ENCODE measurements around the gene IL1RAPL1.

DNA sequence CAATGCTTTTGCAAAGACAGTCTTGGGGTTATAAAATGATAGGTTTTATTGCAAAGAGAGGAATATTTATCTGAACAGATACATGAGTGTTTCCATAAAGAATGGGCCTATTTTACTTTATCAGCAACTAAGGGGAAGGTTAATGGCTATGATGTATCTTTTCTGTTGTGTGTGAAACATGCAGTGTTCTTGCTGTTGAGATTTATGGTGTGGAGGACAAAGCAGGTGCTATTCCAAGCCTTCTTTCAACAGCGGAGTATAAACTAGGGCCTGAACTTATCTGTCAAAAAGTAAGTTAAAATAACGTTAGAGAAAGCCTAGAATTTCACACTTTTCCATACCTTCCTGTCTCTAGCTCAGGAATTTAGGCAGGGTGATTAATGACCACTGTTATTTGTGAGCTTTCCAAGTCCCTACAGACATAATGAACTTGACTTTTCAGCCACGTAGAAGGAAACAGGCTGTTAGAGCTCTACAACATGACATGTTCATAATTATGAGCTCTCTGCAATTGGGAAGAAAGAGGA, 411.4 kb downstream of the IL1RAPL1 start:
- TF ChIP-seq, protein P1, sequence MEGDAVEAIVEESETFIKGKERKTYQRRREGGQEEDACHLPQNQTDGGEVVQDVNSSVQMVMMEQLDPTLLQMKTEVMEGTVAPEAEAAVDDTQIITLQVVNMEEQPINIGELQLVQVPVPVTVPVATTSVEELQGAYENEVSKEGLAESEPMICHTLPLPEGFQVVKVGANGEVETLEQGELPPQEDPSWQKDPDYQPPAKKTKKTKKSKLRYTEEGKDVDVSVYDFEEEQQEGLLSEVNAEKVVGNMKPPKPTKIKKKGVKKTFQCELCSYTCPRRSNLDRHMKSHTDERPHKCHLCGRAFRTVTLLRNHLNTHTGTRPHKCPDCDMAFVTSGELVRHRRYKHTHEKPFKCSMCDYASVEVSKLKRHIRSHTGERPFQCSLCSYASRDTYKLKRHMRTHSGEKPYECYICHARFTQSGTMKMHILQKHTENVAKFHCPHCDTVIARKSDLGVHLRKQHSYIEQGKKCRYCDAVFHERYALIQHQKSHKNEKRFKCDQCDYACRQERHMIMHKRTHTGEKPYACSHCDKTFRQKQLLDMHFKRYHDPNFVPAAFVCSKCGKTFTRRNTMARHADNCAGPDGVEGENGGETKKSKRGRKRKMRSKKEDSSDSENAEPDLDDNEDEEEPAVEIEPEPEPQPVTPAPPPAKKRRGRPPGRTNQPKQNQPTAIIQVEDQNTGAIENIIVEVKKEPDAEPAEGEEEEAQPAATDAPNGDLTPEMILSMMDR (conservative IDR thresholded peaks at IDR 0.05; ENCODE audit: low read depth in 2 of 2) = no peak
- TF ChIP-seq POLR2AphosphoS5 (IDR thresholded peaks at IDR 0.05; ENCODE audit: low read depth) (no peak), ZNF331 (CRISPR knock-in tag; IDR thresholded peaks at IDR 0.05; ENCODE audit: low read depth) (no peak), EZH2 (IDR thresholded peaks at IDR 0.05; ENCODE audit: low read depth, unreplicated experiment) (no peak), EZH2phosphoT487 (IDR thresholded peaks at IDR 0.05; ENCODE audit: unreplicated experiment) (no peak), CREB1 (CRISPR knock-in tag; IDR thresholded peaks at IDR 0.05; ENCODE audit: low read depth) (no peak)
- TF ChIP-seq, protein P2, sequence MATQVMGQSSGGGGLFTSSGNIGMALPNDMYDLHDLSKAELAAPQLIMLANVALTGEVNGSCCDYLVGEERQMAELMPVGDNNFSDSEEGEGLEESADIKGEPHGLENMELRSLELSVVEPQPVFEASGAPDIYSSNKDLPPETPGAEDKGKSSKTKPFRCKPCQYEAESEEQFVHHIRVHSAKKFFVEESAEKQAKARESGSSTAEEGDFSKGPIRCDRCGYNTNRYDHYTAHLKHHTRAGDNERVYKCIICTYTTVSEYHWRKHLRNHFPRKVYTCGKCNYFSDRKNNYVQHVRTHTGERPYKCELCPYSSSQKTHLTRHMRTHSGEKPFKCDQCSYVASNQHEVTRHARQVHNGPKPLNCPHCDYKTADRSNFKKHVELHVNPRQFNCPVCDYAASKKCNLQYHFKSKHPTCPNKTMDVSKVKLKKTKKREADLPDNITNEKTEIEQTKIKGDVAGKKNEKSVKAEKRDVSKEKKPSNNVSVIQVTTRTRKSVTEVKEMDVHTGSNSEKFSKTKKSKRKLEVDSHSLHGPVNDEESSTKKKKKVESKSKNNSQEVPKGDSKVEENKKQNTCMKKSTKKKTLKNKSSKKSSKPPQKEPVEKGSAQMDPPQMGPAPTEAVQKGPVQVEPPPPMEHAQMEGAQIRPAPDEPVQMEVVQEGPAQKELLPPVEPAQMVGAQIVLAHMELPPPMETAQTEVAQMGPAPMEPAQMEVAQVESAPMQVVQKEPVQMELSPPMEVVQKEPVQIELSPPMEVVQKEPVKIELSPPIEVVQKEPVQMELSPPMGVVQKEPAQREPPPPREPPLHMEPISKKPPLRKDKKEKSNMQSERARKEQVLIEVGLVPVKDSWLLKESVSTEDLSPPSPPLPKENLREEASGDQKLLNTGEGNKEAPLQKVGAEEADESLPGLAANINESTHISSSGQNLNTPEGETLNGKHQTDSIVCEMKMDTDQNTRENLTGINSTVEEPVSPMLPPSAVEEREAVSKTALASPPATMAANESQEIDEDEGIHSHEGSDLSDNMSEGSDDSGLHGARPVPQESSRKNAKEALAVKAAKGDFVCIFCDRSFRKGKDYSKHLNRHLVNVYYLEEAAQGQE (IDR thresholded peaks at IDR 0.05; ENCODE audit: unreplicated experiment) = no peak
- TF ChIP-seq, protein P3, sequence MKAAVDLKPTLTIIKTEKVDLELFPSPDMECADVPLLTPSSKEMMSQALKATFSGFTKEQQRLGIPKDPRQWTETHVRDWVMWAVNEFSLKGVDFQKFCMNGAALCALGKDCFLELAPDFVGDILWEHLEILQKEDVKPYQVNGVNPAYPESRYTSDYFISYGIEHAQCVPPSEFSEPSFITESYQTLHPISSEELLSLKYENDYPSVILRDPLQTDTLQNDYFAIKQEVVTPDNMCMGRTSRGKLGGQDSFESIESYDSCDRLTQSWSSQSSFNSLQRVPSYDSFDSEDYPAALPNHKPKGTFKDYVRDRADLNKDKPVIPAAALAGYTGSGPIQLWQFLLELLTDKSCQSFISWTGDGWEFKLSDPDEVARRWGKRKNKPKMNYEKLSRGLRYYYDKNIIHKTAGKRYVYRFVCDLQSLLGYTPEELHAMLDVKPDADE (IDR thresholded peaks at IDR 0.05) = no peak

All from GM23338 (cell line).